Left kidney (tissue), 2 donors: ENCODE measurements around the gene SLC5A1. TPM values are rescaled to one million over a fixed set of nuclear protein-coding genes. Genes with fewer than 3 reads are reported as not detected.
"Not testable (repeated sequence)": the region's sequence is repeated elsewhere in the genome, so short reads cannot be mapped to it uniquely, and the experiment has no call there.

Source experiments
- DNase-seq: peaks from one replicate; pipeline ENCODE4 v3.0.0-alpha.2; 2013
- polyA plus RNA-seq: library from polyadenylated mRNA; unstranded; fragments of 120-200 nt; gene quantifications from one replicate; pipeline ENCODE4 v1.2.1, GENCODE V29; 2013; ENCODE audit not compliant: insufficient read length

The SLC5A1 gene
- polyA plus RNA-seq, 1 donor: 0.70 TPM

DNA sequence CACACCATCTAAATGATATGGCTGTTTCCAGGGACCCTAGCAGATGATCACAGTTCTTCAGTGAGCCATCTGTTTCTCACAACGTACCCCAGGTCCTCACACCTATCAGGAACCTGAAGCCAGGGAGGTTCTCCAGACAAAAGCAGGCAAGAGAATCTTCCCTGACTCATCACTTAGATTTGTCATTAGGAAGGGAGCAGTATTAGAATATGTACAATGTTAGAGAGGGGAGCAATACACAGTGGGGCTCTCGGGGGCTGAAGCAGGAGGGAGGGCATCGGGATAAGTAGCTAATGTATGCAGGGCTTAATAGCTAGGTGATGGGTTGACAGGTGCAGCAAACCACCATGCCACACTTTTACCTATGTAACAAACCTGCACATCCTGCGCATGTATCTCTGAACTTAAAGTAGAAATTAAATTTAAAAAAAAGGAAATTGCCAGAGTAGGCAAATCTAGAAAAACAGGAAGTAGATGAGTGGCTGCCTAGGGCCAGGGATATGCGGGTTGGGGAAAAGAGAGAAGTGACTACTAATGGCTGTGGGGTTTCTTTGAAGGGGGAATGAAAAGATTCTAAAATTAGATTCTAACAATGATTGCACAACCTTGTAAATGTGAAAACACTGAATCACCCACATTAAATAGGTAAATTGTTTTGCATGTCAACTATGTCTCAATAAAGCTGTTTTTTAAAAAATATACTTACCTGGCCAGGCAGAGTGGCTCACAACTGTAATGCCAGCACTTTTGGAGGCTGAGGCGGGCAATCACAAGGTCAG, 101.6 kb downstream of the SLC5A1 start:
- no peak for DNase-seq

DNA sequence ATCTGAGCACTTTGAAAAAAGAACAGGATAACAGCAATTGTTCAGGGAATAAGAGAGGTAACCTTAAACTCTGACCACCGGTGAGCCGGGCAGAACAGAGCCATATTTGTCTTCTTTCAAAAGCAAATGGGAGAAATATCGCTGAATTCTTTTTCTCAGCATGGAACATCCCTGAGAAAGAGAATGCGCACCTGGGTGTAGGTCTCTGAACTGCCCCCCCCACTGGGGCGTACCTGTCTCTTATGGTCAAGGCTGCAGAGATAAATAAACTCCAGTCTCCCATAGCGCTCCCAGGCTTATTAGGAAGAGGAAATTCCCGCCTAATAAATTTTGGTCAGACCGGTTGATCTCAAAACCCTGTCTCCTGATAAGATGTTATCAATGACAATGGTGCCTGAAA, 104.1 kb downstream of the SLC5A1 start:
- DNase-seq: not testable (repeated sequence)

DNA sequence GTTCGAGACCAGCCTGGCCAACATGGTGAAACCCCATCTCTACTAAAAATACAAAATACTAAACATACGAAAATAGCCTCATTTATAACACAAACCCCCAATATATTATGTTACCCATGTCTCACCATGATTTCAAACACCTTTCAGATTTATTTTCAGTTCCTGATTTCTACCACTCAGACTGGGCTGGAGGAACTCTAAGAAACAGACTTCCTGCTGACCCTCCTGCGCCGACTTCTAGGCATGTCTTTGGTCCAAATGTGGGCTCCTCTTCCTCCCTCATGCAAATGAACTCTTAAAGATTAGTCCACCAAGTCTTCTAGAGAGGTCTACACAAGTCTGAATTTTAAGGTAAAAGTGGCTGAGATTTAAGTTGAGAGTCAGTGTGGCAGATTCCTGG, 105.3 kb downstream of the SLC5A1 start:
- DNase-seq: not testable (repeated sequence)

DNA sequence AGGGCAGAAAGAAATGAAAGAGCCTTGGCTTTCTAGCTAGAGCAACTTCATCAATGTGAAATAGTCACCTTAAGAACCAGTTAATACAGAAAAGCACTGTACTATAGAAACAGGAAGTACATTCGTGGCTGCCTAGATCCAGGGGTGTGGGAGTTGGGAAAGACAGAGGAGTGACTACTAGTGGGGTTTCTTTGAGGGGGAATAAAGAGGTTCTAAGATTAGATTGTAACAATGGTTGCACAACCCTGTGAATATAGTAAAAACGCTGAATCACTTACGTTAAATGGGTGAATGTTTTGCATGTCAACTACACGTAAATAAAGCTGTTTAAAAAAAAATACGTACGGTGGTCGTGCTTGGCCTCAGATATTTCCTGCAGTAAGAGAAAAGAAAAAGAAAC, 107.6 kb downstream of the SLC5A1 start:
- DNase-seq: not testable (repeated sequence)

DNA sequence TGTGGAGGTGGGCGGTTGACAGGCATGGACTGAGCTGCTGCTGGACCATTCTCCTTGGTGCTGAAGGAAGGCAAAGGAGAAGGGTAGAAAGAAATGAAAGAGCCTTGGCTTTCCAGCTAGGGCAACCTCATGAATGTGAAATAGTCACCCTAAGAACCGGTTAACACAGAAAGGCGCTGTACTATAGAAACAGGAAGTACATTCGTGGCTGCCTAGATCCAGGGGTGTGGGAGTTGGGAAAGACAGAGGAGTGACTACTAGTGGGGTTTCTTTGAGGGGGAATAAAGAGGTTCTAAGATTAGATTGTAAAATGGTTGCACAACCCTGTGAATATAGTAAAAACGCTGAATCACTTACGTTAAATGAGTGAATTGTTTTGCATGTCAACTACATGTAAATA, 108.6 kb downstream of the SLC5A1 start:
- DNase-seq: not testable (repeated sequence)

DNA sequence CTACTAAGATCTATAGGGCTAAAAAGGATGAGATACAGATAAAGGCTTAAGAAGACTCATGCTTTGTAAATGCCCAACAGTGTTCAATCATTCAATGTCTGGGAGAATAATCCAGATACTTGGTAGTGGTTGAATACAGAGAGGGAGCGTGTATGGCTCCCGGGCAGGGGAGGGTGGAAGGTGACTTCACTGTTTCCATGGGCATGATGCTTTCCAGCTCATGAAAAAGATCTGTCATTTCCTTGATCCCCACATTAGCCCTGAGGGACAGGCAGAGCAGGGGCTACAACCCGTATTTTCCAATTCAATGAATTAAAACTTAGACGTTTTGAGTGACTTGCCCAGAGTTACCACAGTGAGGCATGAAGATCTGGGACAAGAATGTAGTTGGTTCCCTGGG, 111.7 kb downstream of the SLC5A1 start:
- DNase-seq: not testable (repeated sequence)

DNA sequence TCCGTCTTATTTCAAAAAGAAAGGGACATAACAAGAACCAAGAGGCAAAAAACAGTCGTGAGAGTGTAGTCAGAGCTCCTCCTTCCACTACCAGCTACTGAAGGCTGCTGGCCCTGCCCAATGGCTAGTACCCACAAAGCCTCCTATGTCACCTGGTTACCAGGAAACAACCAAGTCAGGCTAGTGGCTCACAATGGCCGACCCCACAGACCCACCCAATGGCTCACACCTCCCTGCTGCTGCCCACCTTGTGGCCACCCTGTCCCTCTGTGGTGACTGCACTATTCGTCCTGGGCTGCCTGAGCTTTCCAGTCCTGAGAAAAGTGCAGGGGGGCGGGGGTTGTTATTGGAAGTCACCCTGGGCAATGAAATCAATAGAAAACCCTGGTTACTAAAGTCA, 114.6 kb downstream of the SLC5A1 start:
- DNase-seq: not testable (repeated sequence)

DNA sequence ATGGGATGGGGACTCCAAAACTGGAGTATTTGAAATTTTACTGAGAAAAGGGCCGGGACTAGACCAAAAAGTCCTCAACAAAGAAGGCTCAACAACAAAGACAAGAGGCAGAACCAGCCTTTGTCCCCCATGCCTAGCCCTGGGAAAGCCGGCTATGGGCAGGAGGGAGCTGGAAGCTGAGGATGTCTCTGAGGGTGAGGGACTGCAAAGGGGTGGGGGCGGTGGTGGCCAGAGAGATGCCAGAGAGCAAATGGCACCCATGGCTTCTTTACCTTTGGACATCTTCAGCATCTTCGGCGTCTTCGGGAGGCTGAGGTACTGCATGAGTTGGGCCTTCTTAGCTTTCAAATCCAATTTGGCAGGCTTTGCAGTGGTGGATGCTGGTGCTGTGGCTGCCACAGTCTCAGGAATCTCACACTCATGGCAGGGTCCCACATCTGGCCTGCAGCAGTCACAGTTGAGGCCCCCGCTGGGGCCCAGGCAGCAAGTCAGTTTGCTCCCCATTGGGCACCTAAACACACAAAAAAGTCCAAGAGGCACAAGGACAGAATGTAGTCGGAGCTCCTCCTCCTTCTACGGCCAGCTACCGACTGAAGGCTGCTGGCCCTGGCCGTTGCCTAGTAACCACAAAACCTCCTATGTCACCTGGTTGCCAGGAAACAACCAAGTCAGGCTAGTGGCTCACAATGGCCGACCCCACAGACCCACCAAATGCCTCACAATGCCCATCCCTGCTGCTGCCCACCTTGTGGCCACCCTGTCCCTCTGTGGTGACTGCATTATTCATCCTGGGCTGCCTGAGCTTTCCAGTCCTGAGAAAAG, 115.9 kb downstream of the SLC5A1 start, which contains the start of gene C22orf42:
C22orf42 (minus strand) TSS at position 592 of the 822 bp plus-strand sequence; CDS start at position 504, 88 bp downstream.
- no peak for DNase-seq

DNA sequence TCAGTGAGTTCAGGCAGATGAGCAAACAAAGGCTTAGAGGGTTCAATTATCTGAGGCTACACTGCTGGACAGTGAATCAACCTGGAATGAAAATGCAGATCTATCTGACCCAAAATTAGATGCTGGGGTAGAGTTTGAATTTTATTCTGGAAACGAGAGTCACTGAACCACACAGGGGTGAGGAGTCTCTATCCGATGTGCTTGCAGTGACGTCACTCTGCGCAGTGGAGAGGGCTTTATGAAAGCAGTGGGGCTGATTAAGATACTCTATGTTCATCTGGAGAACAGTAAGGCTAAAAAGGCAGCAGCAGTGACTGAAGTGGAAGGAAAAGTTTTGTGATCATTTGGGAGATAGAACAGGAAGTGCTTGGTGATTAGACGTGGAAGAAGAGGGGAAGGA, 117.3 kb downstream of the SLC5A1 start:
- not testable (repeated sequence) for DNase-seq

Other genes with a start within 250 kb of the SLC5A1 start
- gene YWHAH, start 98.7 kb upstream of the SLC5A1 start, polyA plus RNA-seq: 120 TPM
- gene C22orf42, start 116.0 kb downstream of the SLC5A1 start, polyA plus RNA-seq: not detected
- 0.73 TPM for gene RFPL2, start 161.8 kb downstream of the SLC5A1 start, polyA plus RNA-seq
- 1.4 TPM for gene SLC5A4, start 212.1 kb downstream of the SLC5A1 start, polyA plus RNA-seq